NCI-H1092 (cell line): ENCODE measurements around the gene ALPG.
A peak's percentile ranks its signal among the peaks of the same experiment; 100 is the strongest.
"Not testable (repeated sequence)": the region's sequence is repeated elsewhere in the genome, so short reads cannot be mapped to it uniquely, and the experiment has no call there.

ENCODE experiments used
- DNase-seq: peaks from one replicate; lab custom pipeline; 2025; lab: John Stamatoyannopoulos, UW

ALPG gene

GRCh38 chr2:232406556-232407310, at the start of gene ALPG:
TSS of gene ALPG (plus strand) at chr2:232406844. CDS start at chr2:232406895, 51 bp downstream.
- no peak for DNase-seq

GRCh38 chr2:232361646-232362045, 45.0 kb upstream of the ALPG start:
- no peak for DNase-seq

- DNase-seq, result no peak
Observed at GRCh38 chr2:232362174-232362900, 44.3 kb upstream of the ALPG start.

- not testable (repeated sequence) for DNase-seq
Observed at GRCh38 chr2:232363064-232363783, 43.4 kb upstream of the ALPG start.

GRCh38 chr2:232363784-232364615, 42.6 kb upstream of the ALPG start:
- no peak for DNase-seq

- DNase-seq, result not testable (repeated sequence)
Observed at GRCh38 chr2:232364806-232365594, 41.6 kb upstream of the ALPG start.

- peak; percentile 20 for DNase-seq
Observed at GRCh38 chr2:232365621-232366321, 40.9 kb upstream of the ALPG start.

- not testable (repeated sequence) for DNase-seq
Observed at GRCh38 chr2:232366461-232366860, 40.2 kb upstream of the ALPG start.

GRCh38 chr2:232367016-232367415, 39.6 kb upstream of the ALPG start:
- DNase-seq, result no peak

GRCh38 chr2:232367591-232368233, 38.9 kb upstream of the ALPG start:
- DNase-seq, result no peak

GRCh38 chr2:232368311-232368731, 38.3 kb upstream of the ALPG start:
- DNase-seq, result no peak

- no peak for DNase-seq
Observed at GRCh38 chr2:232369126-232369951, 37.3 kb upstream of the ALPG start.

GRCh38 chr2:232370007-232370406, 36.6 kb upstream of the ALPG start:
- DNase-seq, result not testable (repeated sequence)

GRCh38 chr2:232372231-232373208, 34.1 kb upstream of the ALPG start:
- no peak for DNase-seq

GRCh38 chr2:232374356-232374755, 32.3 kb upstream of the ALPG start:
- DNase-seq, result no peak

- DNase-seq, result no peak
Observed at GRCh38 chr2:232375164-232375563, 31.5 kb upstream of the ALPG start.

GRCh38 chr2:232376260-232376659, 30.4 kb upstream of the ALPG start:
- DNase-seq, result no peak

GRCh38 chr2:232376713-232377112, 29.9 kb upstream of the ALPG start:
- DNase-seq, result no peak
